Colon (tissue), 2 donors: ENCODE measurements around the gene EIF5B.

Experiments
- FAIRE-seq: peaks from 2 replicates; lab custom pipeline; 2012; peaks lifted over from hg19 to GRCh38; lab: Jason Lieb, UNC
- donor health status: control.
- donor health status: control.

EIF5B gene

DNA sequence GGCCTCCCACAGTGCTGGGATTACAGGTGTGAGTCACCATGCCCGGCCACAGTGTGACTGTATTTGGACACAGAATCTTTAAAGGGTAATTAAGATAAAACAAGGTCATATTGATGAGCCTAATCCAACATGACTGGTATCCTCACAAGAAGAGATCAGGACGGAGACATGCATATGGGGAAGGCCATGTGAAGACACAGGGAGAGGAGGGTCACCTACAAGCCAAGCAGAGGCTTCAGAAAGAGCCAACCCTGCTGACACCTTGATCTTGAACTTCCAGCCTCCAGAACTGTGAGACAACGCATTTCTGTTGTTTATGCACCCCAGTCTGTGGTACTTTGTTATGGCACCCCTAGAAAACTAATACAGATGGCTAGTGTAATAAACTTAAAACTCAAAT is 80.2 kb downstream of the EIF5B start:
- no peak for FAIRE-seq

DNA sequence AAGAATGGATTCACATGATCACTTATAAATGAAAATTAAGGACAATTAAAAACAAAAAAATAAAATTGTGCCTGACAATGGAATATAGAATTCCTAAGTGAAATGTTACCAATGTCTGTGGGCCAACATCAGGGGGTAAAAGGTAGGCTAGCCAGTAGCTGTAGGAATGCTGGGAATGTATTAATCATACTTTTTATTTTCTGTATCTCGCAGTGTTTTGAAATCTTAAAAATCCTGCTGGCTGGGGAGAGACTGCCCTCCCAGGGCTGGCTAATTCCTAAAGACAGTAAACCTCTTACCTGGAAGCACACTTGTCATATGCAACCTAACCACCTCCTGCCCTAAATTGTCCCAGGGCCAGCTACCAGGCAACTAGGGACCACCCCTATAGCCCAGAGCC is 82.8 kb downstream of the EIF5B start:
- FAIRE-seq: no peak

DNA sequence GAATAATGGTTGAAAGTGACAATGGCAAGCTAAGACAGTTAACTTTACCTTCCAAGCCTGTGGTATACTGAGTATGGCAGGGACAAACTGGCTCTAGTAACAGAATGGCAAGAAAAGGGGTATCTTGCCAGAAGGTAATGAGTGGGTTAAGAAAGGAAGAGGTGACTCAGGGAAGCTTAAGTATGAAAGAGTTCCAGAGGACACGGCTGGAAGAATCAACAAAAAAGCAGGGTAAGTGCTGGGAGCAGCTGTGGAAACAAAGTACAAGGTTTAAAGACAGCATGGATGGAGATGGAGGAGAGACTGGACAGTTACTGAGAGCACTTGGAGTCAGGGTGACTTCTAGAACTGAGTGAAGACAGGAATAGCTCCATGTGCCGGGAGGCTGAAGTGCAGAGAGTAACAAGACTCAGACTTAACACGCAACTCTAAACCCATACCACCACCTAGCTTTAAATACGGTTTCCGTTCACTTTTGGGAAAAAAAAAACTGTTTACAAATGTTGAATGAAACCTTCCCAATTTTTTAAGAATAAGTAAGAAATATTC is 83.6 kb downstream of the EIF5B start:
- FAIRE-seq: no peak

DNA sequence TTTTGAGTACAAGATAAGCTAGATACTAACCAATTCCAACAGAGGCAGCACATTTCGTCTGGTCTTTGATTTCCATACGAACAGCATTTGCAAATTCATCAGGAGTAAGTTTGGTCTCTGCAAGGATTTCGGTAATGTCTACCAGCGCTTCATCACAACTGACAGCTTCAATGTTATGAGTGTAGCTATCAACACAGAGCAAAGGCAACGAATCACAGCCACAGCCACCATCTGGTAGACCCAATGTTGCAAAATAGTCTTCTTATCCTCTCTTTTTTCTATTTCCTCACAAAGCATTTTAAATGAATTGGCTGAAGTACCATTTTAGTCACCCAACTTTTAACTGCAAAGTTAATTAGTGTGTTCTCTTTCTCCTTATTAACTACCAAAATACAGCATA is 84.3 kb downstream of the EIF5B start:
- no peak for FAIRE-seq

DNA sequence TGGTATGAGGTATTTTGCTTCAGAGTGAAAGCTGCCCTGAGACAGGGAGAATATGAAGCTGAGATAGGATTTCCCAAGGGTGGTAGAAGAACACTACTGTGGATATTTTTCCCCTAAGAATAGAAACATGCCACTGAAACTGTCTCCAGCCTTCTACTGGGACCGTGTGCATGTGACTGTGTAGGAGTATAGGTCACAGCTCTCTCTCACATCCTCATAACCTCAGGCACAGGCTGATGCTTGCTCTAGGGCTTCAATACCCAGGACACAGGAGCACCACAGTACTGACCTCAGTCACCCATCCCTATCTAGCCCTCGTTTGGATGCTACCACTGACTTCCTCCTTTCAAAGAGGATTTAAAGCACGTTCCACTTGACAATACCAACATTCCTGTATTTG is 85.4 kb downstream of the EIF5B start:
- no peak for FAIRE-seq

DNA sequence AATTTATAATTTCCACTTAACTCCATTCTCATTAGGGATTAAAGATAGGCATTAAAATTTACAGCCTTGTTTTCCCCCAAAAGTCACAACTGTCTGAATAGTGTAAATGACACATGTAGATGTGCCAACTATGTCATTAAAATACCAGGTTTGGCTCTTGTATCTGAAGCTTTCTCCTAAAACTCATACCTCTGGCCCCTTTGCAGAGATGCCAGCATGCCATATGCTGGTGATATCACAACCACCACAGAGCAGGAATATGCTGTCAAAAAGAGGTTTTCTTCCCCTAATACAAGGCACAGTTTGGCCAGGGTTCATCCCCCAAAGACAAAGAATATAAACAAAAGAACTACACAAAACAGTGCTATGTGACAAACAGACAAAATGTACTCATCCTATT is 87.2 kb downstream of the EIF5B start:
- FAIRE-seq: no peak

DNA sequence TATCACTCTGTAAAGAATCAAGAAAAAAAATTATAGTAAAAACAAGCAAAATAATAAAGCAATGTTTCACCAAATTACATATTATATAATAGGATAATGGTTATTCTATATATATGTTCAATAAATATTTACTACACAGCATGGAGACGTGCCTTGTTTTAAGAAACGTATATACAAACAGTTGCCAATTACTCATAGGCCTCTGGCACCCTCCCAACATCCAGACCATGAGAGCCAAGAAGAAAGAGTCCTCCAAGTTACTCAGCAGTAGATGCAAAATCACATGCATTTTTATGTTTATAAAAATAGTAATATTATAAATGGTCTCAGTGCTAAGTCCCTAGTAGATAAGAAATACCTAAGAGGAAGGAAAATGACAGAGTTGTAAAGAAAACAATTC is 87.8 kb downstream of the EIF5B start:
- no peak for FAIRE-seq

DNA sequence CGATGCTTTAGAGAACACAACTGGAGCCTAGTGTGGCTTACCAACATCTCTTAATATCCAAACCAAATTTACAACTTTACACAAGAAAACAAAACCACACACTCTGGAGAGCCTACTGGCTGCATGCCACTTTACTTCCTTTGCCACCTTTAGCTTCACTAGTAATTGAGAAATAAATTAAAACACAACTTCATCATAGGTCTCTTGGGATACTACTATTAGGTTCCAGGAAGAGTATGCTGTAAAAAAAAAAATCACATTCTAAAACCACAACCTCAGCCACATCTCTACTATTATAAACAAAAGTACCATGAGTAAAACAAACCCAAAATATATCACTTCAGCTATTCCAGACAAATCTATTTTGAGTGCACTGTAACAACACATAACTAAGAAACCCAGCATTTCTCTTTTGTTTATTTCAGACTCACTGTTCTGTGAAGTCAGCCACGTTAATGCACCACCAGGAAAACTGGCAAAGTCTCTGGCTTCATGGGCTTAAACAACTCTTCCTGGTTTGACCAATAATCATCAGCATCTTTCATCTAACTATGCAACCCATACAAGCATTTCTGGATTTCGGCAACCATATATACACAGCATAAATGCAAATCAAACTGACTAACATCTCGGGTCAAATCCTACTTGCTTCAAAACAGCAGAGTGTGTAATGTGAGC is 93.6 kb downstream of the EIF5B start:
- FAIRE-seq: no peak

DNA sequence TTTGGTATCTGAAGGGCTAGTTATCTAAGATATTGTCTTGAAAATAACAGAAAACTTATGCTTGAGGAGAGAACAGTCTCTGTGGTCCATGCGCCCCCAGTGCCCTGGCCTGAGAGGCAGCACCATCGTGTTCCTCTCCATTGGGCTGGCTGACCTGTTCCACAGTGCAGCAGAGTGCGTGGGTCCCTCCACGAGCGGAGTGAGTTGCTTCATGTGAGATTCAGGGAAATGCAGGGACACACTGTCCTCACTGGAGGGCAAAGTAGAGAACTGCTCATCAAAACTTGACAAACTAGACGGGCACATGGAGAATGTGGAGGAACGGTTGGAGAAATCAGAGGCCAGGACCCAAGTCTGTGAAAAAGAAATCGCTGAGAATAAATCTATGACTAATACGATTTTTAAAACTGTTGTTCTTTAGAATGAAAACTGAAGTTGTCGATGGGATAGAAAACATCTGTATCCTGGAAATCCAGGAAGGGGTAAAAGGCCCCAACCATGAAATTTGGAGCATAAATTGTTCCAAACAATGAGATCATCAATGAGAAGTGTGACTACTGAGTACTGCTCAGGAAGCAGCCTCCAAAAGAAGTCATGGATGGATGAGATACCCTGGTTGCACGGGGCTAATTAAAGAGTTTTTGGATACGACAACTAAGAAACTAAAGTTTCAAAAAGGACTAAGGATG is 94.5 kb downstream of the EIF5B start:
- FAIRE-seq: no peak

DNA sequence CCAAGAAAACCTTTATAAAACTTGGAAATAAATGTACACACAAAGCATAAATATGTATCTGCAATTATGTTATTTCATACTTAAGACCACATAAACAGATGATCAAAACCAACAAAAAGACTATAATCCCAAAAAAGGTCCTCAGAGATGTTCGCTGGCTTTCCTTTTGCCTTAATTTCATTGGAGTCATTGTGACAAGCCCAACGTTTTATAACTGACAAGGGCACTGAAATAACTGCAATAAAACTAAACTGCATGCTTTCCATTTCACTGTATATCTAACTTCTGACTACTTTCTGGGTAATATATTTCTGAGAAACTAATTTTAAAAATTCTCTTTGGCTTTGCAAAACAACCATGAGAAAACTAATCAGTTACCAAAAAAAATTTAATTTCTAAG is 96.2 kb downstream of the EIF5B start:
- FAIRE-seq: no peak

DNA sequence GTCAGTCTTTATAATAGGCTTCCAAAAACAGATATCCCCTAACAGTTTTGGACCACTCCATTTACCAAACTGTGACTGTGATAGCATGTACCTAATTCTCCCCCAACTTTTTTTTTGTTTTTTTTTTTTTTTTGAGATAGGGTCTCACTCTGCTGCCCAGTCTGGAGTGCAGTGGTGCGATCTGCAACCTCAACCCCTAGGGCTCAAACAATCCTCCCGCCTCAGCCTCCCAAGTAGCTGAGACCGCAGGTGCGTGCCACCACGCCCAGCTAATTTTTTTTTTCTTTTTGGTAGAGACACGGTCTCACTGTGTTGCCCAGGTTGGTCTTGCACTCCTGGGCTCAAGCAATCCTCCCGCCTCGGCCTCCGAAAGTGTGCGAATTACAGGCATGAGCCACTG is 99.7 kb downstream of the EIF5B start:
- no peak for FAIRE-seq

DNA sequence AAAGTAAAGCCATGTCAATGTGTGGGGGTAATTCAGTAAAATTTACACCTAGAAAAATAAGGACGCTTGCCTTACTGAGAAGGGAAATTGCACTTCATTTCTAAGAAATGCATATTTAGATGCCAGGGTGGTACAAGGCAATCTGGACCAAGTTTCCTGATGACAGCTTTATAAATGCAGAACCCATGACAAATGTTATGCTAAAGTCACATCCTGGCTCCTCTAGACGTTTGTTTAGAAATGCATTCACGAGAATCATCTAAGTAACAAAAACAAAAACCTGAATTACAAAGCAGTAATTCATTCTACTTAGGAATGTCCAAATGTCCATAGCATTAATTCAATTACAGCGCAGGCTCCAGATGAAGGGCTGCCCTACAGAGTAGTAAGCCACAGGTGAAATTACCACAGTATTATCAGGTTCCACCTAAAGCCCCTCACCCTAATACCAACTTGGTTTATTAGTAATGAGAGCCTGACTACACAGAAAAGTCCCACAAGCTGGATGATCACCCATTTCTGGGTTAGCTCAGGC is 102.8 kb downstream of the EIF5B start:
- FAIRE-seq: no peak

DNA sequence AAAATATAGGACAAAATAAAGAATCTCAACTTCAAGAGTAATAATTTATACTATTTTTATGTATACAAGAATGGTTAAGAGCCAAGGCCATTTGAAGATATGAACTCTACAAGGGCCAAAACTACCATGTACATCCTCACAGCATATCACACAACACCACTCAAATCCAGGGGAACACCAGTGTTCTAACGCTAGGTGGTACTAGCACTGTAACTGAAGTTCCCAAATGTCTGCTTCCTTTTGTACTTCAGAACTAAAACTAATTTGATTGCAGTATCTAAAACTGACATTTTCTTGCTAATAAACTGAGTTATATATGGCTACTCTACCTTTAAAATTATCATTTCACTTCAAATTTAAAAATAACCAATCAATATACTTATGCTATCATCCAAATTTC is 105.6 kb downstream of the EIF5B start:
- no peak for FAIRE-seq

DNA sequence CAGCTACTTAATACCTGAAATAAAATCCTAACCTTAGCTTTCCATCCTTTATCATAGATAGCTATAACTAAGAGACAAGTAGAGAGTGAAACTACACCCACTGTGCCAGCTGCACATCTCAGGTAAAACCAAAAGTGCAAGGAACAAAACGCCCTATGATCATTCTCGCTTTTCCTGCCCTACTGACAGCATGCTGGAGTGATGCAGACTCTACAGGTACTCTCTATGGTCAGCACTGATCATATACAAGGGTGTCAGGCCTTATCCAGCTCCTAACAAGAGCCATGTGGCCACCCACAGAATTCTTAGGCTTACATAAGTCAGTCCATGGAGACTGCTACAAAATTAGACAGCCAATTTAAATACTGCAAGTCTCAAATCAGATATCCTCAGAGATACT is 107.0 kb downstream of the EIF5B start:
- no peak for FAIRE-seq

DNA sequence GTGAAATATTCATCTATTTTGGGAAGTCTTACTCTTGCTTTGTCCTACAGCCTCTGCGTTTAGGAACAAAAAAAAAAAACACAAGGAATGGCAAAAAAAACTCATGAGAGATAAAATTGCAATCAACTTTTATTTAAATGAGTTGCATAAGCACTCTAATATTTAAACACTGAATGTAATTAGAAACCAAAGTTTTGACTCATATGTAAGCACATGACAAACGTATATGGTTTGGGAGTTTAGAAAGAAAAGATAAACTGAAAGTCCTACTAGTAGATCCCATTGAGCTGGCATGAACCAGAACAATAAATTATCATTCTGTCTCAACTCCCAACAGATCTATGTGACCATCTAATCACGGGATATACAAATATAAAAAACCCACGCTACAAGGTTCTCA is 107.9 kb downstream of the EIF5B start:
- FAIRE-seq: no peak

DNA sequence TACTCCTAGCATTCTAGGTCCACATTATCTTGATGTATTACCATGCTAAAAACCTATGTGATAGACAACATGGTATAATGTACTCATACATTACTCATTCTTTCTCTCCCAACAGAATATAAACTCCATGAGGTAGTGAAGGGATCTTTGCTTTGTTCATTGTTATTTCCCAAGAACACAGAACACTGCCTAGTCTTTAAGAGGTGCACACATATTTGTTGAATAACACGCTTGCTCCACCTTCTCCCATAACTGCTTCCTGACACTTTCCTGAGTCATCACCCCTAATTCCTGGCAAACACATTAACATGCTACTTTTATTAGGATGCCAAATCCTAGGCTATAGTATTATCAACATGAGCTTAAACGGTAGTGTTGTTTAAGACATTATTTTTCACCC is 111.4 kb downstream of the EIF5B start:
- FAIRE-seq: no peak

DNA sequence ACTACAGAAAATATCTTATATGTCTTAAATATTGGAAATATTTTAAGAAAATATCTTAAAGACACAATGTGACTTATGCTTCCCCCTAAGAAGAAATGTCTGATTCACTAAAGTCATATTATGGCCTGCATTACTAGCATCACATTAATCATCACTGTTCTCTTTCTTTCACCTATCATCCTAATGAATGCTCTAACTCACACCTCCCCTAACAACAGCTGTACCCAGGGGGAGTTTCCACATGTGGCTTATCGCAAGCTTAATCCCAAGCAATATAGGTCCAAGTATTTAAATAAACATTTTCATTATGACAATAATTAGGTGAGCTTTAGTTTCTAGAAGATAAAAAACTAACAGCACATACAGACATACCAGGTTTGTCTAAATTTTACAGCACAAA is 113.0 kb downstream of the EIF5B start:
- no peak for FAIRE-seq
